Activated CD4-positive, alpha-beta T cell treated with anti-CD3 and anti-CD28 coated beads, Interleukin-2, Interleukin-6, amounts not matched to agents 100 ng/mL and 50 ng/mL, durations not matched to agents 16 hours and 8 hours (primary cell): ENCODE results near the gene FBXO44.
"Not testable (repeated sequence)": the region's sequence is repeated elsewhere in the genome, so short reads cannot be mapped to it uniquely, and the experiment has no call there.

Experiments used
- DNase-seq: peaks from one replicate; pipeline ENCODE4 v3.0.0-alpha.2; 2020

Gene FBXO44

GRCh38 chr1:11654137-11654938 is at the start of gene FBXO44, which contains the start of gene FBXO2:
TSS of gene FBXO44 (plus strand) at chr1:11654877. CDS start at chr1:11655836, 959 bp downstream.
TSS of gene FBXO2 (minus strand) at chr1:11654429. CDS start at chr1:11654340, 89 bp downstream.
- peak; percentile 46 for DNase-seq

GRCh38 chr1:11606775-11607174 is 47.9 kb upstream of the FBXO44 start:
- no peak for DNase-seq

GRCh38 chr1:11608596-11609130 is 46.0 kb upstream of the FBXO44 start:
- DNase-seq: not testable (repeated sequence)

GRCh38 chr1:11609378-11609777 is 45.3 kb upstream of the FBXO44 start:
- DNase-seq: not testable (repeated sequence)

- DNase-seq: no peak
Measured at GRCh38 chr1:11610629-11611180, 44.0 kb upstream of the FBXO44 start.

GRCh38 chr1:11611638-11612327 is 42.9 kb upstream of the FBXO44 start:
- DNase-seq: no peak

- DNase-seq: no peak
Measured at GRCh38 chr1:11613347-11613746, 41.3 kb upstream of the FBXO44 start.

GRCh38 chr1:11615090-11615489 is 39.6 kb upstream of the FBXO44 start:
- no peak for DNase-seq

- no peak for DNase-seq
Measured at GRCh38 chr1:11616766-11617165, 37.9 kb upstream of the FBXO44 start.

GRCh38 chr1:11617314-11617713 is 37.4 kb upstream of the FBXO44 start:
- no peak for DNase-seq

GRCh38 chr1:11617741-11618140 is 36.9 kb upstream of the FBXO44 start:
- DNase-seq: no peak

- no peak for DNase-seq
Measured at GRCh38 chr1:11620405-11620804, 34.3 kb upstream of the FBXO44 start.

GRCh38 chr1:11620924-11621323 is 33.8 kb upstream of the FBXO44 start:
- no peak for DNase-seq

GRCh38 chr1:11622398-11622797 is 32.3 kb upstream of the FBXO44 start:
- DNase-seq: no peak

GRCh38 chr1:11623702-11624101 is 31.0 kb upstream of the FBXO44 start:
- DNase-seq: no peak

GRCh38 chr1:11626551-11626950 is 28.1 kb upstream of the FBXO44 start:
- no peak for DNase-seq

- no peak for DNase-seq
Measured at GRCh38 chr1:11628767-11629166, 25.9 kb upstream of the FBXO44 start.

- no peak for DNase-seq
Measured at GRCh38 chr1:11629184-11630016, 25.3 kb upstream of the FBXO44 start.

- DNase-seq: no peak
Measured at GRCh38 chr1:11634365-11635192, 20.1 kb upstream of the FBXO44 start.

GRCh38 chr1:11638121-11638520 is 16.6 kb upstream of the FBXO44 start:
- DNase-seq: no peak

- DNase-seq: no peak
Measured at GRCh38 chr1:11639372-11639771, 15.3 kb upstream of the FBXO44 start.

GRCh38 chr1:11640101-11640500 is 14.6 kb upstream of the FBXO44 start:
- no peak for DNase-seq
